ENCODE results near the gene ADSS1.

Gene ADSS1

DNA sequence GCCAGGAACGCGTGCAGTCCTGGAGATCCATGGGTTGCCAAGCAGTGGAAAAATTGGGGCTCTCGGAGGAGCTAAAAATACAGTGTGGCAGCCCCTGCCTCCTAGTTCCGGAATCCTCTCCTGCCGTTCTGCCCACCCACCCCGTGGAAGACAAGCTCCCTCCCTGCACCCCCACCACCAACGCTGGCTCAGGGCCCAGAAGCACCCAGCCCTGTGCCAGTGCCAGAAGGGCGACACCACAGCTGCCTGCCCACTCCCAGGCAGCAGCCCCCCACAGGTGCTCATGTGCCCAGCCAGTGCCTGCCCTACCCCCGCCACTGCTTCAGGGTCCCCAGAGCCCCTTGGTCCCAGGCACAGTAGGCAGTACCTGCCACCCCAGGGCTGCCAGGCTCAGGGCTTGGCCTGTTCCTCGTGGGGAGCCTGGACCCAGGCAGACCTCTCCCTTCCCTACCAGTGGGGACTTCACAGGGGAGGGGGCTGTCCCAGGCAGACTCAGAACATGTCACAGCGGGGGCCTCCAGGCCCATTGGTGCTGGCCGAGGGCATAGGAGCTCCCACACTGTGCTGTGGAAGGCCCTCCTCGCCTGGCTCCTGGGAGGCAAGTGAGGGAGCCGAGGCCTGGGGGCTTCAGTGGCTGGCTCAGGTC is 27.2 kb upstream of the ADSS1 start:
- no peaks in the 10 kb centered on the region for H3K36me3 ChIP-seq (ENCODE audit: control insufficient read depth, low read depth, low read length)
- no peaks in the 10 kb centered on the region for H3K9me3 ChIP-seq (ENCODE audit: control insufficient read depth, low read depth, low read length)
- H3K9ac ChIP-seq (ENCODE audit: low read length) = no peak overlapping the region
- no peak overlapping the region for H3K27ac ChIP-seq (ENCODE audit: low read length)
- H3K4me3 ChIP-seq (ENCODE audit: low read length) = no peak overlapping the region
- H3K27me3 ChIP-seq (ENCODE audit: control insufficient read depth, insufficient read depth, low read length) = no peaks in the 10 kb centered on the region
- H3K4me1 ChIP-seq (ENCODE audit: control insufficient read depth, low read depth, low read length) = peaks cover 17% of the 10 kb centered on the region

DNA sequence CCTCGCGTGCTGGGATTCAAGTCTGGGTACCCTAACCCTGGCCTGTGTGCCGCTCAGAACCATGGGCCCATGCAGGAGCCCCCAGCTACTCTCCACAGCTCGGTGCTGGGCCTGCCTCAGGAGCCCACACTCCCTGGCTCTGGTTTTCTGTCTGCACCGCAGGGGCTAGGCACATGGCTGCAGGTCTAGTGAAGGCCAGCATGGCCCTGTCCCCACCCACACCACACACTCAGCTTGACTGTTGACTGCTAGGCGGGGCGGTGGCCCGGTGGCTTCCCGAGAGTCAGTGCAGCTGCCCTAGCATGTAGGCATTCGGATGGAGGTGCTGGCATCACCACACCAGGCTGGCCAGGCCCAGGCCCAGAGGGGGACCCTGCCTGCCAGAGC is 26.7 kb upstream of the ADSS1 start:
- Histone ChIP-seq H3K9me3 (ENCODE audit: control insufficient read depth, low read depth, low read length) (no peaks in the 10 kb centered on the region), H3K9ac (ENCODE audit: low read length) (no peak overlapping the region), H3K36me3 (ENCODE audit: control insufficient read depth, low read depth, low read length) (no peaks in the 10 kb centered on the region), H3K4me1 (ENCODE audit: control insufficient read depth, low read depth, low read length) (peaks cover 17% of the 10 kb centered on the region), H3K4me3 (ENCODE audit: low read length) (no peak overlapping the region), H3K27me3 (ENCODE audit: control insufficient read depth, insufficient read depth, low read length) (no peaks in the 10 kb centered on the region), H3K27ac (ENCODE audit: low read length) (no peak overlapping the region)

GRCh38 chr14:104697892-104698583 is 26.0 kb upstream of the ADSS1 start:
- H3K27me3 ChIP-seq (ENCODE audit: control insufficient read depth, insufficient read depth, low read length) = no peaks in the 10 kb centered on the region
- no peak overlapping the region for H3K27ac ChIP-seq (ENCODE audit: low read length)
- H3K4me3 ChIP-seq (ENCODE audit: low read length) = no peak overlapping the region
- H3K9me3 ChIP-seq (ENCODE audit: control insufficient read depth, low read depth, low read length) = no peaks in the 10 kb centered on the region
- H3K36me3 ChIP-seq (ENCODE audit: control insufficient read depth, low read depth, low read length) = peaks cover 1% of the 10 kb centered on the region
- peaks cover 17% of the 10 kb centered on the region for H3K4me1 ChIP-seq (ENCODE audit: control insufficient read depth, low read depth, low read length)
- no peak overlapping the region for H3K9ac ChIP-seq (ENCODE audit: low read length)

GRCh38 chr14:104698688-104699425 is 25.2 kb upstream of the ADSS1 start:
- Histone ChIP-seq H3K36me3 (ENCODE audit: control insufficient read depth, low read depth, low read length) (peaks cover 5% of the 10 kb centered on the region), H3K4me1 (ENCODE audit: control insufficient read depth, low read depth, low read length) (peaks cover 17% of the 10 kb centered on the region), H3K27ac (ENCODE audit: low read length) (no peak overlapping the region)

DNA sequence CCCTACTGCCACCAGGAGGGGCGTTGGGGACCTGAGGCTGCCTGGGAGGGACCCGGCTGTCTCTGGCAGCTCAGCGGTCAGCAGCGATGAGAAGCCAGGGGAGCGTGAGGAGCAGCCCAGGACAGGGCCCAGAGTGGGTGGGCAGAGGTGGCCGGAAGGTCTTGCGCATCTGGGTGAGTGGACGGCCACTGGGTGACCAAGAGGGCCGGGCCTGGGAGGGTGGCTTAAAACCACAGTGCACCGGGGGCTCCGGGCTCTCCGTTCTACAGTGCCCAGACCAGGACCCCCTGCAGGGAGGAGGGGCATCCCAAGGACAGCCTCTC is 24.6 kb upstream of the ADSS1 start:
- no peak overlapping the region for H3K4me3 ChIP-seq (ENCODE audit: low read length)
- H3K9me3 ChIP-seq (ENCODE audit: control insufficient read depth, low read depth, low read length) = no peaks in the 10 kb centered on the region
- H3K36me3 ChIP-seq (ENCODE audit: control insufficient read depth, low read depth, low read length) = peaks cover 9% of the 10 kb centered on the region
- no peaks in the 10 kb centered on the region for H3K27me3 ChIP-seq (ENCODE audit: control insufficient read depth, insufficient read depth, low read length)
- H3K27ac ChIP-seq (ENCODE audit: low read length) = no peak overlapping the region
- H3K4me1 ChIP-seq (ENCODE audit: control insufficient read depth, low read depth, low read length) = peaks cover 14% of the 10 kb centered on the region
- H3K9ac ChIP-seq (ENCODE audit: low read length) = no peak overlapping the region

More at GRCh38 chr14:104698688-104699425, 25.2 kb upstream of the ADSS1 start:
- Histone ChIP-seq H3K4me3 (ENCODE audit: low read length) (no peak overlapping the region), H3K9me3 (ENCODE audit: control insufficient read depth, low read depth, low read length) (no peaks in the 10 kb centered on the region), H3K27me3 (ENCODE audit: control insufficient read depth, insufficient read depth, low read length) (no peaks in the 10 kb centered on the region), H3K9ac (ENCODE audit: low read length) (no peak overlapping the region)

DNA sequence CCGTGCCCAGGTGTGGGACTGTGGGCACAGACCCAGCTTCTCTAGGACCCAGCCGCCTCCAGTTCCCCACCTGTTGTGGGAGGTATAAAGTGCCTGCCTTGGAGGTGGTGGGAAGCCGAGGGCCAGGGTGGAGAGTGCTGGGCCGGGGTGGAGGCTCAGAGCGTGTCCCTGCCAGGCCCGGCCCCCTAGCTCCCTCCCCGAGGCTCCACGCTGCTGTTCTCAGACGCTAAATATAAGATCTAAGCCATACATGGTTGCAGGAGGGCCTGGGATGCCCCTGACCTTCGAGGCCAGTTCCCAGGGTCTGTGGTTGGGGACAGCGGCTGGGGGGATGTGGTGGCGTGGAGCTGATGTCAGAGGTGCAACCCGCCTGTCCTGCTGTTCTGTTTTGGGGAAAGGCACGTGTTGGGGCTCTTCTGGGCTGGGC is 23.8 kb upstream of the ADSS1 start:
- Histone ChIP-seq H3K4me3 (ENCODE audit: low read length) (no peak overlapping the region), H3K9me3 (ENCODE audit: control insufficient read depth, low read depth, low read length) (no peaks in the 10 kb centered on the region), H3K9ac (ENCODE audit: low read length) (no peak overlapping the region), H3K27me3 (ENCODE audit: control insufficient read depth, insufficient read depth, low read length) (no peaks in the 10 kb centered on the region), H3K36me3 (ENCODE audit: control insufficient read depth, low read depth, low read length) (peaks cover 15% of the 10 kb centered on the region), H3K27ac (ENCODE audit: low read length) (no peak overlapping the region), H3K4me1 (ENCODE audit: control insufficient read depth, low read depth, low read length) (peaks cover 6% of the 10 kb centered on the region)

DNA sequence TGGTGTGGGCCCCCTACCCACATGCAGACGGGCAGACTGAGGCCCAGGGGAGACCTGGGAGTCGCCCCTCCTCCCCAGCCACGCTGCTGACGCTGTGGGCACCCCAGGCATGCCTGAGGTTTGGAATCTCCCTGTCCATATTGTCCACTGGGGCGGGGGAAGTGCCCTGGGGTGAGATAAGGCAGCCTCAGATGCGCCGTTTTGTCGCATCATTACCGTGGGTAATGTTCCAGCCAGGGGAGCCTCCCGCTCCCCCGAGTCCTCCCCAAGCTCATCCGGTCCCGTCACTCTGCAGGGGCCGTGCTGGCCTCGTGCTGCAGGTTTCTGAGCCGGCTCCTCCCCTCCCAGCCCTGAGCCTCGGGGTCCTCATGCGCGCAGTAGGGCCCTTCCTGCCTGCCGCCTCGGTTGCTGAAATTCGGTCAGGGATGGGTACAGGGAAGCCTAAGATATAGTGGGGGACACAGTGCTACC is 23.2 kb upstream of the ADSS1 start:
- H3K4me3 ChIP-seq (ENCODE audit: low read length) = no peak overlapping the region
- no peak overlapping the region for H3K9ac ChIP-seq (ENCODE audit: low read length)
- peaks cover 15% of the 10 kb centered on the region for H3K36me3 ChIP-seq (ENCODE audit: control insufficient read depth, low read depth, low read length)
- no peaks in the 10 kb centered on the region for H3K27me3 ChIP-seq (ENCODE audit: control insufficient read depth, insufficient read depth, low read length)
- H3K9me3 ChIP-seq (ENCODE audit: control insufficient read depth, low read depth, low read length) = no peaks in the 10 kb centered on the region
- no peak overlapping the region for H3K27ac ChIP-seq (ENCODE audit: low read length)
- peaks cover 5% of the 10 kb centered on the region for H3K4me1 ChIP-seq (ENCODE audit: control insufficient read depth, low read depth, low read length)

- H3K27me3 ChIP-seq (ENCODE audit: control insufficient read depth, insufficient read depth, low read length) = no peaks in the 10 kb centered on the region
- H3K4me3 ChIP-seq (ENCODE audit: low read length) = no peak overlapping the region
- peaks cover 15% of the 10 kb centered on the region for H3K36me3 ChIP-seq (ENCODE audit: control insufficient read depth, low read depth, low read length)
- H3K4me1 ChIP-seq (ENCODE audit: control insufficient read depth, low read depth, low read length) = peaks cover 5% of the 10 kb centered on the region
- H3K9me3 ChIP-seq (ENCODE audit: control insufficient read depth, low read depth, low read length) = no peaks in the 10 kb centered on the region
- no peak overlapping the region for H3K27ac ChIP-seq (ENCODE audit: low read length)
- H3K9ac ChIP-seq (ENCODE audit: low read length) = no peak overlapping the region
Measured at GRCh38 chr14:104701383-104702076, 22.5 kb upstream of the ADSS1 start.

DNA sequence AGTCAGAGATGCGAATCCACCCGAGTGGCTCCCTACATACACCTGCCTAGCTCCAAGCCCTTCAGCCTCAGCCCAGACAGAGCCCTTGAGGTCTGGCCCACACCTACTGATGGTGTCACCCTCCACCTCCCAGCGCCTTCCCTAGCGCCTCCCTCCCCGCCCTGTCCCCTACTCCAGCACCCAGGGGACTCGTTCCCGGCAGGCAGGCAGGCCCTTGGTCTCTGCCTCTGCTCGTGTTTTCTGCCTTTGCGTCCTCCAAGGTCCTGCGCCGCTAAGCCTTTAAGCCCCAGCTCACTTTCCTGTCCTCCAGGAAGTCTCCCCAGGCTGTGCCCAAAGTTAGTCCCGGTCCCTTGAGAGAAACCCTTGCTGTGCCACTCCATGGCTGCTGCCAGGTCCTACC is 21.9 kb upstream of the ADSS1 start:
- Histone ChIP-seq H3K4me3 (ENCODE audit: low read length) (no peak overlapping the region), H3K36me3 (ENCODE audit: control insufficient read depth, low read depth, low read length) (peaks cover 15% of the 10 kb centered on the region), H3K27me3 (ENCODE audit: control insufficient read depth, insufficient read depth, low read length) (no peaks in the 10 kb centered on the region), H3K27ac (ENCODE audit: low read length) (no peak overlapping the region), H3K4me1 (ENCODE audit: control insufficient read depth, low read depth, low read length) (peaks cover 5% of the 10 kb centered on the region), H3K9me3 (ENCODE audit: control insufficient read depth, low read depth, low read length) (no peaks in the 10 kb centered on the region), H3K9ac (ENCODE audit: low read length) (no peak overlapping the region)

- H3K4me3 ChIP-seq (ENCODE audit: low read length) = no peak overlapping the region
- no peak overlapping the region for H3K9ac ChIP-seq (ENCODE audit: low read length)
- H3K27ac ChIP-seq (ENCODE audit: low read length) = no peak overlapping the region
- H3K36me3 ChIP-seq (ENCODE audit: control insufficient read depth, low read depth, low read length) = peaks cover 15% of the 10 kb centered on the region
- no peaks in the 10 kb centered on the region for H3K9me3 ChIP-seq (ENCODE audit: control insufficient read depth, low read depth, low read length)
- no peaks in the 10 kb centered on the region for H3K27me3 ChIP-seq (ENCODE audit: control insufficient read depth, insufficient read depth, low read length)
- peaks cover 5% of the 10 kb centered on the region for H3K4me1 ChIP-seq (ENCODE audit: control insufficient read depth, low read depth, low read length)
Measured at GRCh38 chr14:104702673-104703072, 21.4 kb upstream of the ADSS1 start.

DNA sequence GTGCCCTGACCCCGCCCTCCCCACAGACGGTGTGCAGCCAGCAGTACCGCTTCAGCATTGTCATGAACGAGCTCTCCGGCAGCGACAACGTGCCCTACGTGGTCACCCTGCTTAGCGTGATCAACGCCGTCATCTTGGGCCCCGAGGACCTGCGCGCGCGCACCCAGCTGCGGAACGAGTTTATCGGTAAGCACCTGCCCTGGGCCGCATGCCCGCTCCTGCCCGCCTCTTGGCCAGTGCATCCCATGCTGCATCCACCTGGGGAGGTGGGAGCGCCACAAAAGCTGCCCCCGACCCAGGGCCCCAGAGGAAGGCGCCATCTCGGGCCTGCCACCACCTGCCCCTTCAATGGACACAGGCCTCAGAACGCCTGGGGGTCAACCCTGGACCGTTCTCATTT is 20.8 kb upstream of the ADSS1 start:
- H3K9me3 ChIP-seq (ENCODE audit: control insufficient read depth, low read depth, low read length) = no peaks in the 10 kb centered on the region
- H3K9ac ChIP-seq (ENCODE audit: low read length) = no peak overlapping the region
- no peaks in the 10 kb centered on the region for H3K27me3 ChIP-seq (ENCODE audit: control insufficient read depth, insufficient read depth, low read length)
- H3K27ac ChIP-seq (ENCODE audit: low read length) = no peak overlapping the region
- no peak overlapping the region for H3K4me3 ChIP-seq (ENCODE audit: low read length)
- peaks cover 15% of the 10 kb centered on the region for H3K36me3 ChIP-seq (ENCODE audit: control insufficient read depth, low read depth, low read length)
- H3K4me1 ChIP-seq (ENCODE audit: control insufficient read depth, low read depth, low read length) = peaks cover 5% of the 10 kb centered on the region
